Sigmoid colon (tissue), 7 donors: Measurements from ENCODE around the gene VAV1. TPM values are rescaled to one million over a fixed set of nuclear protein-coding genes. Genes with fewer than 3 reads are reported as not detected.
A peak's percentile ranks its signal among the peaks of the same experiment; 100 is the strongest.

Source experiments
- DNase-seq: peaks from one replicate; pipeline ENCODE4 v3.0.0-alpha.2; 2019
- H3K27ac ChIP-seq, 4 donors: fragments of 200-600 bp; sonication (generic); one replicate each; pipeline ENCODE4 v1.5.1; 2016 to 2019; ENCODE audit warnings: mild to moderate bottlenecking in 1 of 4
- H3K27me3 ChIP-seq, 3 donors: fragments of 200-600 bp; sonication (generic); one replicate each; pipeline ENCODE4 v1.5.1; 2019; ENCODE audit warnings: mild to moderate bottlenecking in 1 of 3
- H3K36me3 ChIP-seq, 4 donors: fragments of 200-600 bp; sonication (generic); one replicate each; pipeline ENCODE4 v1.5.1; 2016 to 2019
- H3K4me1 ChIP-seq, 4 donors: fragments of 200-600 bp; sonication (generic); one replicate each; pipeline ENCODE4 v1.5.1; 2017 to 2019
- H3K4me3 ChIP-seq, 4 donors: fragments of 200-600 bp; sonication (generic); one replicate each; pipeline ENCODE4 v1.5.1; 2017 to 2019; ENCODE audit warnings: mild to moderate bottlenecking in 2 of 4, moderate library complexity in 1 of 4
- H3K9me3 ChIP-seq, 4 donors: fragments of 200-600 bp in 3 of 4; sonication (generic) in 3 of 4; one replicate each; pipeline versions ENCODE4 v1.5.1 to v1.6.1; 2013 to 2019
- CTCF ChIP-seq, 4 experiments: fragments of 450-650 bp in 3 of 4; fragments of 200-600 bp in 1 of 4; IDR thresholded peaks; one replicate each; pipeline ENCODE4 v1.5.1; 2016 to 2019; ENCODE audit warnings: antibody characterized with exemption in 4 of 4, mild to moderate bottlenecking in 3 of 4, moderate library complexity in 2 of 4
- EP300 ChIP-seq, 4 donors: sonication (generic); formaldehyde crosslinking; IDR thresholded peaks; one replicate each; pipeline ENCODE4 v1.6.1; 2017; ENCODE audit warnings: antibody characterized with exemption in 4 of 4
- POLR2A ChIP-seq, 2 donors: fragments of 450-650 bp; IDR thresholded peaks; one replicate each; pipeline ENCODE4 v1.6.1; 2016; ENCODE audit warnings: antibody characterized with exemption in 2 of 2, mild to moderate bottlenecking in 2 of 2, moderate library complexity in 2 of 2
- POLR2AphosphoS5 ChIP-seq, 4 donors: sonication (generic); formaldehyde crosslinking; IDR thresholded peaks; one replicate each; pipeline ENCODE4 v1.6.1; 2017; ENCODE audit warnings: antibody characterized with exemption in 4 of 4
- WGBS, 2 donors: extraction: QIAGEN DNeasy Blood & Tissue Kit; methylation state at CpG; one replicate each; pipeline ENCODE4 v1.1.7; 2013; 5-methylcytosine and 5-hydroxymethylcytosine counted together
- intact Hi-C: fragments of 100-400 bp; cut with DNase I; formaldehyde crosslinking; loops from one replicate; pipeline ENCODE4 v1.15.1; 2023
- polyA plus RNA-seq, 3 donors: library from polyadenylated mRNA; stranded (reverse); fragments of 200-250 nt; gene quantifications; one replicate each; pipeline ENCODE4 v1.2.3, GENCODE V29; 2013
- total RNA-seq, 4 donors: library from RNA; depleted of rRNA; stranded (reverse); fragments of >200 nt; gene quantifications; one replicate each; pipeline ENCODE4 v1.1.0, GENCODE V29; 2016
- donor health status: healthy with polysubstance abuse.
- donor health status: Bipolar disorder and iron deficiency.
- donor health status: healthy.

VAV1 gene
- total and polyA plus RNA-seq, 7 donors, result 2.4 to 18.9 (median 4.1) TPM

- H3K9me3 ChIP-seq, result no peaks in the 10 kb centered on the region
- WGBS, 2 donors, result 18 to 61% methylated on average over 50 of the region's 50 CpGs
- peaks cover 10 to 50% (median 42%) of the 10 kb centered on the region in 4 donors for H3K36me3 ChIP-seq
- peak overlapping the region in 3 of 4 donors; percentile 38 to 49 (median 42) for H3K4me3 ChIP-seq
- no peak for DNase-seq
- H3K27ac ChIP-seq, result peak overlapping the region; percentile 67 to 77 (median 71)
- intact Hi-C loops, result loop anchor here (5.0 kb wide), 1 partner anchor 110 kb away; no protein-coding TSS in a partner anchor
- no peaks in the 10 kb centered on the region for H3K27me3 ChIP-seq
- peaks cover 0 to 16% (median 14%) of the 10 kb centered on the region in 4 donors for H3K4me1 ChIP-seq
- no peak for TF ChIP-seq CTCF (IDR thresholded peaks at IDR 0.05)
- no peak for TF ChIP-seq POLR2A (IDR thresholded peaks at IDR 0.05)
- TF ChIP-seq POLR2AphosphoS5 (IDR thresholded peaks at IDR 0.05), result no peak
These were observed 20.0 kb upstream of the VAV1 start for GRCh38 chr19:6752256-6753177.

- no peaks in the 10 kb centered on the region for H3K27me3 ChIP-seq
- H3K4me3 ChIP-seq, result peak overlapping the region; percentile 9 to 49 (median 40)
- 2 to 8% methylated on average over 50 of the region's 50 CpGs for WGBS, 2 donors
- TF ChIP-seq POLR2AphosphoS5 (IDR thresholded peaks at IDR 0.05) (peak in 3 of 4 donors; percentile 19 to 40 (median 22)), CTCF (IDR thresholded peaks at IDR 0.05) (peak; percentile 18 to 48 (median 34)), EP300 (IDR thresholded peaks at IDR 0.05) (no peak), POLR2A (IDR thresholded peaks at IDR 0.05) (peak in 1 of 2 donors; percentile 21)
- H3K9me3 ChIP-seq, result no peaks in the 10 kb centered on the region
- H3K27ac ChIP-seq, result peak overlapping the region; percentile 67 to 77 (median 71)
- H3K4me1 ChIP-seq, result peaks cover 0 to 16% (median 14%) of the 10 kb centered on the region in 4 donors
- intact Hi-C loops, result loop anchor here (5.0 kb wide), 1 partner anchor 109 kb away; no protein-coding TSS in a partner anchor
- peak; percentile 92 for DNase-seq
- H3K36me3 ChIP-seq, result peaks cover 10 to 41% (median 35%) of the 10 kb centered on the region in 4 donors
These were observed 19.1 kb upstream of the VAV1 start for GRCh38 chr19:6753178-6754031.

- H3K36me3 ChIP-seq, result peaks cover 10 to 34% (median 29%) of the 10 kb centered on the region in 4 donors
- peak overlapping the region in 1 of 4 donors; percentile 42 for H3K4me3 ChIP-seq
- H3K4me1 ChIP-seq, result peaks cover 0 to 16% (median 14%) of the 10 kb centered on the region in 4 donors
- no peaks in the 10 kb centered on the region for H3K27me3 ChIP-seq
- TF ChIP-seq EP300 (IDR thresholded peaks at IDR 0.05) (no peak), POLR2AphosphoS5 (IDR thresholded peaks at IDR 0.05) (no peak), POLR2A (IDR thresholded peaks at IDR 0.05) (no peak), CTCF (IDR thresholded peaks at IDR 0.05) (no peak)
- no peak for DNase-seq
- H3K9me3 ChIP-seq, result no peaks in the 10 kb centered on the region
- 96 to 97% methylated on average over 22 of the region's 22 CpGs for WGBS, 2 donors
- intact Hi-C loops, result loop anchor here (5.0 kb wide), 1 partner anchor 108 kb away; no protein-coding TSS in a partner anchor
- H3K27ac ChIP-seq, result peak overlapping the region in 1 of 4 donors; percentile 67
These were observed 18.4 kb upstream of the VAV1 start for GRCh38 chr19:6754136-6754535.

- Histone ChIP-seq H3K4me3 (no peak overlapping the region), H3K27me3 (no peaks in the 10 kb centered on the region), H3K4me1 (peaks cover 0 to 16% (median 14%) of the 10 kb centered on the region in 4 donors), H3K9me3 (no peaks in the 10 kb centered on the region), H3K27ac (no peak overlapping the region), H3K36me3 (peaks cover 8 to 27% (median 22%) of the 10 kb centered on the region in 4 donors)
- TF ChIP-seq EP300 (IDR thresholded peaks at IDR 0.05) (no peak), POLR2AphosphoS5 (IDR thresholded peaks at IDR 0.05) (no peak), POLR2A (IDR thresholded peaks at IDR 0.05) (no peak), CTCF (IDR thresholded peaks at IDR 0.05) (no peak)
- intact Hi-C loops, result loop anchor here (5.0 kb wide), 1 partner anchor 107 kb away; no protein-coding TSS in a partner anchor
- 89 to 92% methylated on average over 23 of the region's 23 CpGs for WGBS, 2 donors
- no peak for DNase-seq
These were observed 17.6 kb upstream of the VAV1 start for GRCh38 chr19:6754653-6755463.
